22Rv1 (cell line): ENCODE results near the gene PCA3.
A peak's percentile ranks its signal among the peaks of the same experiment; 100 is the strongest.

Source experiments
- H3K27ac ChIP-seq: fragments of 450-650 bp; 2 replicates; pipeline ENCODE4 v1.5.1; 2017
- ZFX ChIP-seq: fragments of 450-650 bp; IDR thresholded peaks from 2 replicates; pipeline ENCODE4 v1.6.1; 2017; ENCODE audit warnings: antibody characterized with exemption, borderline replicate concordance
- TF ChIP-seq, protein P1 (sequence below): fragments of 450-650 bp; IDR thresholded peaks from 2 replicates; pipeline ENCODE4 v1.5.1; 2017; ENCODE audit warnings: mild to moderate bottlenecking

The PCA3 gene

DNA sequence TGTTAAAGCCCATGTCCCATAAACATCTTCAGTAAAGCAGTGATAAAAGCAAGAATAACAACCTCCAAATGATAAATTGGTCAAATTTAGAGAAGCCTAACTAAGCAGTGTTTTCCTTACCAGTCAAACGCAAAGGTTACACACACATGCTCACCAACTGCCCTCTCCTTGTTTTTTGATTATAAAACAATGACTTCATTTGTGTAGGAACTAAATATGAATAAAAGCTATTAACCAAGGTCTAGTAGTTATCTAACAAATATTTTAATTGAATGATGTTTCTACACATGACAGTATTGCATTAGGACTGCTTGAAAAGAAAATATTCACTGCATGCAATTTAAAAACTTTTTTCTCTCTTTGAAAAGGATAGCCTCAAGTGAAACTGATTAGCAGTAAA, 36.7 kb downstream of the PCA3 start:
- no peak for TF ChIP-seq ZFX
- TF ChIP-seq, protein P1, sequence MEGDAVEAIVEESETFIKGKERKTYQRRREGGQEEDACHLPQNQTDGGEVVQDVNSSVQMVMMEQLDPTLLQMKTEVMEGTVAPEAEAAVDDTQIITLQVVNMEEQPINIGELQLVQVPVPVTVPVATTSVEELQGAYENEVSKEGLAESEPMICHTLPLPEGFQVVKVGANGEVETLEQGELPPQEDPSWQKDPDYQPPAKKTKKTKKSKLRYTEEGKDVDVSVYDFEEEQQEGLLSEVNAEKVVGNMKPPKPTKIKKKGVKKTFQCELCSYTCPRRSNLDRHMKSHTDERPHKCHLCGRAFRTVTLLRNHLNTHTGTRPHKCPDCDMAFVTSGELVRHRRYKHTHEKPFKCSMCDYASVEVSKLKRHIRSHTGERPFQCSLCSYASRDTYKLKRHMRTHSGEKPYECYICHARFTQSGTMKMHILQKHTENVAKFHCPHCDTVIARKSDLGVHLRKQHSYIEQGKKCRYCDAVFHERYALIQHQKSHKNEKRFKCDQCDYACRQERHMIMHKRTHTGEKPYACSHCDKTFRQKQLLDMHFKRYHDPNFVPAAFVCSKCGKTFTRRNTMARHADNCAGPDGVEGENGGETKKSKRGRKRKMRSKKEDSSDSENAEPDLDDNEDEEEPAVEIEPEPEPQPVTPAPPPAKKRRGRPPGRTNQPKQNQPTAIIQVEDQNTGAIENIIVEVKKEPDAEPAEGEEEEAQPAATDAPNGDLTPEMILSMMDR, result no peak
- peak overlapping the region; percentile 88 for H3K27ac ChIP-seq

DNA sequence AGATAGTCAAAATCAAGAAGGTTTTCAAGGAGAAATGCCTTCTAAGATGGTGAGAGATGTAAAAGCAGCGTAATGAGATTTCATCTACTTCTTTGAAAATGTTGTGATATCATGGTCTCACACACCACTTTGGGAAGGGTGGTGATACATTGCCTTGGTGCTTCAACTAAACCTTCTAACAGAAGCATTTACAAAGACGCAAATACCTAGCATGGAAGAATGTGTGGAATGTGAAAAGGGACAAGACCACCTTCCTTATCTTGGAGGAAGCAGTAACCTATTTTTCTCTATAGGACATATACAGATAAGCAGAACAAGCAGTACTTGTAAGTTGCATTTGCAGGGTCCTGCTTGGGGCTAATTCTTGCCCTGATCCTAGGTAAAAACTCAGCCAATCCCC, 38.8 kb downstream of the PCA3 start:
- TF ChIP-seq, protein P1, result no peak
- TF ChIP-seq ZFX, result no peak
- peak overlapping the region; percentile 88 for H3K27ac ChIP-seq

DNA sequence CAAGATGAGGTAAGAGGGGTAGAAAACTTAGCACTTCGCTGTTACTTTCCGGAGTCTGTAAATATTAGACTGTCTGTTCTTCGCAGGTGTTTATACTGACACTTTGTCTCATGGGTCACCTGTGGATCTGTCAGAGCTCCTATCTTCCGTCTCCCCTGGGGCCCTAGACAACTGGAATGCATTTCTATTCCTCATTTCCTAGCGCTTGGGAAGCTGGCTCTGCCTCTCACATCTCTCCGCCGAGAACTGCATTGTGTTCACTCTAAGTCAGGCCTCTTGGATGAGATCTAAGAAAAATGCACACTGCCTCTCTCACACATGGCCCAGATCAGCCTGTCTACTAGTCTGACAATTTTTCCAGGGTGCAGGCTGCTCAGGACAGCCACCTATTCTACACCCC, 39.5 kb downstream of the PCA3 start:
- TF ChIP-seq, protein P1, result no peak
- TF ChIP-seq ZFX, result no peak
- peak overlapping the region; percentile 88 for H3K27ac ChIP-seq

DNA sequence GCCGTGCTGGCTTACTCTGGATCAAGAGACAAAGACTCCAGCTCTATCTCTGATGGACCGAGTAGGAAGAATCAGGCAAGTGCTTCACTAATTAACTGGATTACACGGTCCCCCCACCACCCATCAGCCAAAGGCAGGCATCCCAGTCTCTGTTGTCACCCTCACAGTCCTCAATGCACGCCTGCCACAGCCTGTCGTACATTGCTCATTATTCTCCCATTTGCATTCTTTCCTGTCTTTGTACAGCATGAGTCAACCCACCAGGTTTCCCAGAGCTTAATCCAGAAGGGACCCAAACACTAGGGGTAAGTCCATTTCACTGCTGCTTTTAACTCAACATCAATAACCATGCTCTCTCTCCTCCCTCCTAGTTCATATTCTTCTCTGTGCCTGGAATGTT, 44.4 kb downstream of the PCA3 start:
- TF ChIP-seq ZFX, result no peak
- TF ChIP-seq, protein P1, result no peak
- no peak overlapping the region for H3K27ac ChIP-seq

DNA sequence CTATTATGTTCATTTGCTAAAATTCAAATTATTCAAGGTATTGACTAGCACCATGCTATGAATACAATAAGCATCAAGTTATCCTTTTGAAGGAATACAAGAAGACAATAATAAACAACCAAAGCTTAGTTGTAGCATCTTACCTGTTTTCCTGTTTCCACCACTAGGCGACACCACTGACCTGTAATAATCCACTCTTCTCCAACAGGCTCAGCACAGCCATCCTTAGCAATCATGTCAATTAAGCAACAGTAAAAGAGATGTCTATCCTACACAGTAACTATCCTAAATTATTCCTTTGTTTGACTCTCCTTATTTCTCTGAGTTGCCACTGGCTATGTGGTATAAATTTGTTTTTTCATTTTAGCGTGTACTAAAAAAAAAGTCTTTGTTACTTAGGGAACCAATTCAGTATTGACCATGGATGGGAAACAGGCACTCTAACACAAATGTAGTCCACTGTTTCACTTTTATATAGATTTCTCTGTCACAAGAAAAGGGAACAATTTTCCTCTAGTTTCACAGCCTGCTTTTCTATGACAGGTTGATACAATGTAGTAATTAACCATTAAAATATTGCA, 46.2 kb downstream of the PCA3 start:
- TF ChIP-seq ZFX, result no peak
- TF ChIP-seq, protein P1, result peak; percentile 88
- H3K27ac ChIP-seq, result peak overlapping the region; percentile 27

DNA sequence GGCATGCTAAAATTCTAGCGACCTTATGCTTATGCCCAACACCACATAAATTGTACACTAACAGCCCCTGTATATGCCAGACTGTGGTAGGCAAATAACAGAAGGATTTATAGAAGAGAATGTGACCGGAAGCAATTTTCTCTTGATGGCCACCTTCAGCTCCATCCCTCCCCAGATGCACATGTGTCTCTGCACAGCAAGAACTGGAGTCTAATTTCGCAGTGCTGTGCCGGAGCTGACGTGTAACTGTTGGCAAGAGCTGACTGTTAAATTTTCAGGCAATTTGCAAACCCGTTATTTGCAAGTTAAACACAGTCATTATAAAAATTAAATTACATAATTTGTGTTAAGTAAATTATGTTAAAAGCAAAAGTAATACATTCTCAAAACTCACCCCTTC, 48.4 kb downstream of the PCA3 start:
- TF ChIP-seq ZFX, result no peak
- TF ChIP-seq, protein P1, result no peak
- no peak overlapping the region for H3K27ac ChIP-seq

DNA sequence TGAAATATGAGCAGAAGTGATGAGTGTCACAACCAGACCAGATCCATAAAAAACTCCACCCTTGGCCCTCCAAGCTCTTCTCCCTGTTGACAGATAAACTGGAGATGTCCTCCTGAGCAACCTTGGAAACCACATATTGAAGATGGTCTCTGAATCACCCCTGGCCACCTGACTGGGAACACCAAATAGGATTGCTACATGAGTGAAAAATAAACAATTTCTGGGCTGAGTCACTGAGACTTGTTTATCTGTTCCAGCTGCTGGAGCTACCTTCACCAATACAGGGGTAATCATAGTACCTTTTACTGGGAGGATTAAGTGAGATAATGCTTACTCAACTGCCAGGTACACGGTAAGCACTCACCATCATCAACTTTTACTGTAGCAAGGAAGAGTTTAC, 53.3 kb downstream of the PCA3 start:
- no peak overlapping the region for H3K27ac ChIP-seq
- TF ChIP-seq, protein P1, result no peak
